Measurements from ENCODE around the gene PRKACA.
"Not testable (repeated sequence)": the region's sequence is repeated elsewhere in the genome, so short reads cannot be mapped to it uniquely, and the experiment has no call there.

The PRKACA gene

GRCh38 chr19:14050512-14050911, 67.0 kb downstream of the PRKACA start:
- Histone ChIP-seq H3K36me3 (ENCODE audit: control insufficient read depth, insufficient read depth, low read length) (peaks cover 26% of the 10 kb centered on the region), H3K27me3 (replicated peaks; ENCODE audit: control insufficient read depth, insufficient read depth, low read length) (no peaks in the 10 kb centered on the region), H3K4me3 (replicated peaks; ENCODE audit: low read depth, low read length) (no peak overlapping the region)
- DNase-seq (ENCODE audit: extremely low read depth, insufficient read length), result no peak
- TF ChIP-seq CTCF (IDR thresholded peaks at IDR 0.05; ENCODE audit: insufficient read depth, low read length, poor library complexity, severe bottlenecking), result no peak

- no peak for DNase-seq (ENCODE audit: extremely low read depth, insufficient read length)
- no peaks in the 10 kb centered on the region for H3K27me3 ChIP-seq (replicated peaks; ENCODE audit: control insufficient read depth, insufficient read depth, low read length)
- TF ChIP-seq CTCF (IDR thresholded peaks at IDR 0.05; ENCODE audit: insufficient read depth, low read length, poor library complexity, severe bottlenecking), result peak; percentile 95
- H3K4me3 ChIP-seq (replicated peaks; ENCODE audit: low read depth, low read length), result no peak overlapping the region
- H3K36me3 ChIP-seq (ENCODE audit: control insufficient read depth, insufficient read depth, low read length), result peaks cover 26% of the 10 kb centered on the region
These were observed 69.0 kb downstream of the PRKACA start for GRCh38 chr19:14048443-14049153.

- not testable (repeated sequence) for H3K27me3 ChIP-seq (replicated peaks; ENCODE audit: control insufficient read depth, insufficient read depth, low read length); DNase-seq (ENCODE audit: extremely low read depth, insufficient read length); H3K4me3 ChIP-seq (replicated peaks; ENCODE audit: low read depth, low read length)
- peaks cover 25% of the 10 kb centered on the region for H3K36me3 ChIP-seq (ENCODE audit: control insufficient read depth, insufficient read depth, low read length)
These were observed 69.7 kb downstream of the PRKACA start for GRCh38 chr19:14047866-14048265.

GRCh38 chr19:14042659-14043608, 74.6 kb downstream of the PRKACA start:
- H3K36me3 ChIP-seq (ENCODE audit: control insufficient read depth, insufficient read depth, low read length); H3K27me3 ChIP-seq (replicated peaks; ENCODE audit: control insufficient read depth, insufficient read depth, low read length); DNase-seq (ENCODE audit: extremely low read depth, insufficient read length); H3K4me3 ChIP-seq (replicated peaks; ENCODE audit: low read depth, low read length): not testable (repeated sequence)
- TF ChIP-seq CTCF (IDR thresholded peaks at IDR 0.05; ENCODE audit: insufficient read depth, low read length, poor library complexity, severe bottlenecking), result peak; percentile 50
